Mesenteric fat pad (tissue), 1 donor: ENCODE measurements around the gene ADGRA1. TPM values are rescaled to one million over a fixed set of nuclear protein-coding genes. Genes with fewer than 3 reads are reported as not detected.
"Not testable (repeated sequence)": the region's sequence is repeated elsewhere in the genome, so short reads cannot be mapped to it uniquely, and the experiment has no call there.

Source experiments
- DNase-seq: peaks from one replicate; pipeline ENCODE4 v3.0.0-alpha.2; 2020; ENCODE audit warnings: low spot score
- total RNA-seq: library from RNA; stranded (reverse); fragmentation: NEBNext Ultra II Directional; extraction: Animal tissue kit (Norgen Biotek cat#: 25700); gene quantifications from one replicate; pipeline ENCODE4 v1.2.1, GENCODE V29; 2021
- donor health status: DM: yes; HTN: yes; CAD: no.

Gene ADGRA1
- total RNA-seq, 1 donor from 2014 or later = not detected

DNA sequence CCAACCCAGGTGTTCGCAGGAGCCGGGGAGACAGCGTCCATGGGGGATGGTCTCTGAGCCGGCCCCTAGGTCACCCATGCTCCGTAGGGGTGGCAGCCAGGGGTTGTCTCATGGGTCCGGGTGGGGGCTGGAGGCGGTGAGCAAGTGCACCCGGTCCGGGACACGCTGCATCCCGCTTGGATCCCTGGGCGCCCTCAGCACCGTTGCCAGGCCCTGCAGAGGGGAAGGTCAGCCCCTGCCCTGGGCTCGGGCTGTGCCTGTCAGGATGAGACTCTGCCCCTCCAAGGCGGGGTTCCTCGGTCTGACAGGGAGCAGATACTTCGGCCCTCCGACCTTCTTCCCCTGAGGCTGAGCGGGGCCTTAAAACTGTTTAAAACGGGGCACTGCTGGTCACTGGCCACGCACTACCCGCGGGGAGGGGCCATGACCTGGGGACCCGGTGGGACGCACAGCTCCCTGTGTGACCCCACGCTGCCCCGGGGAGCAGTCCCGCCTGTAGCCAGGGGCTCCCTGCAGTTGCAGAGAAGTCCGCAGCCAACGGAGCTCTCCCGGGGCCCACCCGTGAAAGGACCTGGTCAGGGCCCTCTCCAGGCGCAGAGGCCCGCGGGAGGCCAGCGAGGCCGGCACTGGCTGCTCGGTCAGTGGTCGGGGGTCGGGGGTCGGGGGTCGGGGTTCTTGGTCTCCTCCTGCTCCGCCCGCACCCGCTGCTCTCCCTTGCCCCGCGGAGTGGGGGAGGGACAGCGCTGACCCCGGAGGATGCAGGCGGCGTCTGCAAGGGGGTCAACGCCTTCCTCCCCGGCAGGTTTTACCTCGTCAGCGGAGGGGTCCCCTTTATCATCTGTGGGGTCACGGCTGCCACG lies 38.9 kb downstream of the ADGRA1 start:
- peak; percentile 87 for DNase-seq

DNA sequence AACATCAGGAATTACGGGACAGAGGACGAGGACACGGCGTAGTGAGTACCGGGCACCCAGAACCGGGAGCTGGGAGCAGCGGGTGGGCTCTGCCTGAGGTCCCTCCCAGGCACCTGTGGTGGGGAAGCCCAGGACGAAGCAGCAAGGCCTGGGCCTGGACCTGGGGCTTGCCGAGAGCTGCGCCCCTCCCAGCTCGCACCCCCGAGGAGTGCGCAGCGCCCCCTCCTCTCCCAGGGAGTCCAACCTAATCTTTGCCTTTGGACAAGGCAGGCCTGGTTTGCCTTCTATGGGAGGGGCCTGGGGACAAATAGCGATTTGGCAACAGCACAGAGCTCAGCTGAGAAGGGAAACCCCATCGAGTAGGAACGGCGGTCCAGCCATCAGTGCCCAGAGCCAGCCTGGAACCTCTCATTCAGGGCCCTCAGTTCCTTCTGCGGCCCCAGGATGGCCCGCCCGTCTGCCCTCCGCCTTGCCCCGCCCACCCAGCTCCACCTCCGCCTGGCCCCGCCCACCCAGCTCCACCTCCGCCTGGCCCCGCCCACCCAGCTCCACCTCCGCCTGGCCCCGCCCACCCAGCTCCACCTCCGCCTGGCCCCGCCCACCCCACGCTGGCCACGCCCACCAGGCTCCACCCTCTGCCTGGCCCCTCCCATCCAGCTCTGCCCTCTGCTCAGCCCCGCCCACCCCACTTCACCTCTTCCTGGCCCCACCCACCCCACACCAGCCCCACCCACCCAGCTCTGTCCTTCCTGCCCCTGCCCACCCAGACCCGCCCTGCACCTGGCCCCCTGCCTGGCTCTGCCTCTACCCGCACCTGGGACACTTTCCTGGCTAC lies 39.8 kb downstream of the ADGRA1 start:
- peak; percentile 60 for DNase-seq

DNA sequence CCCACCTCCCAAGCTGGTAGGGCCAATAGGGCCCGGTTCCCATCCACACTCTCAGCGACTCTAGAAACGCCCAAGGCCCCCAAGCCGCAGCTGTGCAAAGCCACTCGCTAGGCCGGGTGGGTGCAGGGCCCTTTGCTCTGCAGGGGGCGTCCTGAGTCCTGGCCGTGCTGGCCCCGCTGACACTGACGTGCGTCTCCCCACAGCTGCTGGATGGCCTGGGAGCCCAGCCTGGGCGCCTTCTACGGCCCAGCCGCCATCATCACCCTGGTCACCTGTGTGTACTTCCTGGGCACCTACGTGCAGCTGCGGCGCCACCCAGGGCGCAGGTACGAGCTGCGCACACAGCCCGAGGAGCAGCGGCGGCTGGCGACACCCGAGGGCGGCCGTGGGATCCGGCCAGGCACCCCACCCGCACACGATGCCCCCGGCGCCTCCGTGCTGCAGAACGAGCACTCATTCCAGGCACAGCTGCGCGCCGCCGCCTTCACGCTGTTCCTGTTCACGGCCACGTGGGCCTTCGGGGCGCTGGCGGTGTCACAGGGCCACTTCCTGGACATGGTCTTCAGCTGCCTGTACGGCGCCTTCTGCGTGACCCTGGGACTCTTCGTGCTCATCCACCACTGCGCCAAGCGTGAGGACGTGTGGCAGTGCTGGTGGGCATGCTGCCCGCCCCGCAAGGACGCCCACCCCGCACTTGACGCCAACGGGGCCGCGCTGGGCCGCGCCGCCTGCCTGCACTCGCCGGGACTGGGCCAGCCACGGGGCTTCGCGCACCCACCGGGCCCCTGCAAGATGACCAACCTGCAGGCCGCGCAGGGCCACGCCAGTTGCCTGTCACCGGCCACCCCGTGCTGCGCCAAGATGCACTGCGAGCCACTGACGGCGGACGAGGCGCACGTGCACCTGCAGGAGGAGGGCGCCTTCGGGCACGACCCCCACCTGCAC lies 40.7 kb downstream of the ADGRA1 start:
- peak; percentile 88 for DNase-seq

- peak; percentile 55 for DNase-seq
Observed at GRCh38 chr10:133129071-133129858, 41.5 kb downstream of the ADGRA1 start.

DNA sequence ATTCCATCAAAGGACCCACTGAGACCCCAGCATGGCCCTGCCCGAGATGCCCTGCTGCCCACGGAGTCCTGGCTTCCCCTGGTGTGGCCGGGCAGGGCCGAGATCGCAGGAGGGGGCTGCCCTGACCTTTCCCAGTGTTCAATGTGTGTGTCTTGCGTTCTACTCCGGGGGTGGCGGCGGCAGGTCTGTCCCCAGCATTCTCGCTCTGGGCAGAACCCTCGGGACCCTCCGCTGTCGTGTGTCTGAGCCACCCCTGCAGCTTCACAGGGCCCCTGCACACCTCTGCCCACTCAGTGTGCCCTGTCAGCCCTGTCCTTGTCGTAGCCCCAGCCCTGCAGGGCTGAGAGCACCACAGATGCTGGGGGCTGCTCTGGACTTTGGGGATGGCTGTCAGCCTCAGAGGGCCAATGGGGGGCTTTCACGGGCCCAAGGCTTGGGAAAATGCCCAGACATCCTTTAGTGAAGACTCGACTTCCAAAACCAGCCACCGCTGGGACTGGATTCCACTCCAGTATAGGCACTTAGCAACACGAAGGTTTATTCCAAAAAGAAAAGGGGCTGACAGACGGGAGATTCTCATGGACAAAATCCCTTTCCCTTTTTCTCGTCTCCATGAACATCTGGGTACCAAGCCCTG lies 42.3 kb downstream of the ADGRA1 start:
- DNase-seq = no peak

GRCh38 chr10:133130602-133131001 lies 42.9 kb downstream of the ADGRA1 start:
- DNase-seq = no peak

GRCh38 chr10:133131053-133131452 lies 43.3 kb downstream of the ADGRA1 start:
- DNase-seq = peak; percentile 64

DNA sequence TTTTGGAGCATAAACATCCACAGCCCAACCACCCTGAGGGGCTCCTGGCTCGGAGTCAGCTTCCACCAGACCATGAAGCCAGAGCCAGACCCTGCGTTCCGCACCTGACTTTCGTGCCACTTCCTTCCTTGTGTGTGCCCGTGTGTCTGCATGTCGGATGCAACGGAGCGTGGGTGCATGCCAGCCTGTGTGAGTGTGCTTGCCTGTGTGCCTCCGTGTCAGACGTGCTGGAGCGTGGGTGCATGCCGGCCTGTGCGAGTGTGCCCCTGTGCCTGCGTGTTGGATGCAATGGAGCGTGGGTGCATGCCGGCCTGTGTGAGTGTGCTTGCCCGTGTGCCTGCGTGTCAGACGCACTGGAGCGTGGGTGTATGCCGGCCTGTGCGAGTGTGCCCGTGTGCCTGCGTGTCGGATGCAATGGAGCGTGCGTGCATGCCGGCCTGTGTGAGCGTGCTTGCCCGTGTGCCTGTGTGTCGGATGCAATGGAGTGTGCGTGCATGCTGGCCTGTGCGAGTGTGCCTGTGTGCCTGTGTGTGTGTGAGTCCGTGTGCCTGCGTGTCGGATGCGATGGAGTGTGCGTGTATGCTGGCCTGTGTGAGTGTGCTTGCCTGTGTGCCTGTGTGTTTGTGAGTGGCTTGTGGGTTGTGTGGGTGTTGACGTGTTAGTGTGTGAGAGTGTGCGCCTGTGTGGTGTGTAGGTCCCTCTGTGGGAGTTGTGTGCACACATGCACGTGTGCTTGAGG lies 44.2 kb downstream of the ADGRA1 start:
- peak; percentile 73 for DNase-seq

GRCh38 chr10:133132473-133133291 lies 45.0 kb downstream of the ADGRA1 start:
- DNase-seq = peak; percentile 71

DNA sequence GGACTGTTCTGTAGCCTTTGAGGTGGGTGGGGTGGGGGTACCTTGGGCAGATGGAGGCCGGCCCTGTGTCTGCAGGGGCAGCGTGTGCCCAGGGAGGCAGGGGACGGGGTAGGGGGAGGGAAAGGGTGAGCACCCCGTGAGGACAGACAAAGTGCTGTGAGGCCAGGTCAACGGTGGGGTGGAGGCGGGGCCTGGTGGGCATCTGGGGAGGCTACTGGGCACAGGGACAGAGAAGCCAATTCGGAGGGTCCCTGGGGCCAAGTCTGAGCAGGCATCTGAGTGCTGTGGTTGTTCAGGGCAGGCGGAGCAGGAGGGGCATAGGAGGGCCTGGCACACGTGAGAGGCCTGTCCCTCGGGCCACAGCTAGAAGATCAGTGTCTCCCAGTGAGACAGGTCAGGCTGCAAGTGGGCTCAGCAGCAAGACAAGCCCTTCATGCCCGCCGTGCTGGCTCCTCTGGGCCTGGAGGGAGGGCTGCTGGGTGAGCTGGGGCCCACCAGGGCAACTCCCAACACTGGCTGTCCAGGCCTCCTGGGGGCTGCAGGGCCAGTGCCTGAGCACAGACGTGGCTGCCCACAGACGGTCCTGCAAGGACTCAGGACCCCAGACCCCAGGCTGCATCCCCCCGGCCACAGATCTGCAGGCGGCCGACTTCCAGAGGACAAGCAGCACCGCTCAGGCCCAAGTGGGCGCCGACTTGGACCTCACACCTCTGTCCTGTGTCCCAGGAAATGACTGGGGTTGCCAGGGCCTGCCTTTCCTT lies 45.9 kb downstream of the ADGRA1 start:
- DNase-seq = peak; percentile 76

DNA sequence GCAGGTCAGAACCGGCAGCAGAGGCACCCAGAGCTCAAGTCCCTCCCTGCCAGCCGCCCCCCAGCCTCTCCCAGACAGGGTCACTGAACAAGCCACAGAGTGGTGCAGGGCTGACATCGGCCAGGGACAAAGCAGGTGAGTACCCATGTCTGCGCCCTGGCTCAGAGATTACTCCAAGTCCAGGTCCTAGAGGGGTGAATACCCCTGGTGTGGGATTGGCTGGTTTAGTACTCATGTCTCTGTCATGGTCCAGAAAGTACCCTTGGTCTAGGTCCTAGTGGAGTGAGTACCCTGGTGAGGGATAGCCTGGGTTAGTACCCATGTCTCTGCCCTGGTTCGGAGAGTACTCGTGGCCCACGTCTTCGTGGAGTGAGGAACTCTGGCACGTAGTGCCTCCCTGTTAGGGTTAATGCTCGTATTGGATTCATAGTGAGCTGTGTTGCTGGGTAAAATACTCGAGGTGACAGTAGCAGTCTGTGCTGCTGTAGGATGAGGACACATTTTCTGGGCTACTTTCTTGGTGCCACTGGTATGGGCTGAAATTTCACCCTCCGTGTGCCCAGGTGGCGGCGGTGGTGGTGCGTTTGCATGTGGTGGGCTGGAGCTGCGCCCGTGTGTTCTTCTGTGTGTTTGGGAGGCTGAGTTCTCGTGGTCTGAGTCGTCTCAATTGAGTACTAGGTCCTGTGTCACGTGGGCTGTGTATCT lies 46.8 kb downstream of the ADGRA1 start:
- DNase-seq = peak; percentile 87

GRCh38 chr10:133135116-133135465 lies 47.4 kb downstream of the ADGRA1 start:
- no peak for DNase-seq

- DNase-seq = not testable (repeated sequence)
Observed at GRCh38 chr10:133137486-133138145, 49.9 kb downstream of the ADGRA1 start.

DNA sequence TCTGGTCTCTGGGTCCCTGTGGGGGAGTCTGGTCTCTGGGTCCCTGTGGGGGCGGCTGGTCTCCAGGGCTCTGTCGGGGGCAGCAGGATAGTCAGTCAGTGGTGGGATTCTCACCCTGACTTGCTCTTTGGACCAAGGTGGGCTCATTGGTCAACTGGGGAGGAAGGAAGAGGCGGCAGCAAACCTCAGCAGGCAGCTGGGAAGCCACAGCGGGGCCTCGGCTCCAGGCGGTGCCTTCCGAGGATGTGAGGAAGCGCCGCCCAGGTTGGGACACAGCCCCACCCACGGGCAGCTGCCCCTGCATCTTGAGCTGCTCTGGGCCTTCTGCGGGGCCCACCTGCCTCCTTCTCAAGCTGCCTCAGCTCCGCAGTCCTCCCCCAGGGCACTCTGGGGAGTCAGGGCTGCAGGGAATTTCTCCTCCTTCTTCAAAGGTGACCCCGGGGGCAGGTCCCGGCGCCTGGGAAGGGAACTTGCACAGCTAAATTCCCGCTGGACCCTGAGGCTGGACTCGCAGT lies 51.9 kb downstream of the ADGRA1 start:
- no peak for DNase-seq

GRCh38 chr10:133140417-133141143 lies 52.9 kb downstream of the ADGRA1 start:
- DNase-seq = peak; percentile 59
